ENCODE data around the gene TTC39A.

DNA sequence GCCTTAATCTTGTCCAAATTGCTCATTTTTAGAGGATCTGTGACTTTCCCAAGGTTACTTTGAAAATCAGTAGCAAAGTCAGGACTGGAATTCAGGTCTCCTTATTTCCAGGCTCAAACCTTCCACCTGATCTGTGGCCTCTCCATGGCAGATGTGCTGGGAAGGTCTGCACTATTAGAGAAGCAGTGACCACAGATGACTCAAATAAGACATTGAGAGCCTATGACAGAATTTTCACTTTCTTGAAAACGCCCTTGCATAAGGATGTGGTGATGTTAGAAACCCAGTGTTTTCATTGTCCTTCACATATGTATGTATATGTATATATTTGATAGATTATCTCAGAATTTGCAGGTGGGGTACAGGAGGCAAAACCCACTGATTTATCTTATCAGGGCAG lies 45.3 kb downstream of the TTC39A start:
- TF ChIP-seq, protein P1, sequence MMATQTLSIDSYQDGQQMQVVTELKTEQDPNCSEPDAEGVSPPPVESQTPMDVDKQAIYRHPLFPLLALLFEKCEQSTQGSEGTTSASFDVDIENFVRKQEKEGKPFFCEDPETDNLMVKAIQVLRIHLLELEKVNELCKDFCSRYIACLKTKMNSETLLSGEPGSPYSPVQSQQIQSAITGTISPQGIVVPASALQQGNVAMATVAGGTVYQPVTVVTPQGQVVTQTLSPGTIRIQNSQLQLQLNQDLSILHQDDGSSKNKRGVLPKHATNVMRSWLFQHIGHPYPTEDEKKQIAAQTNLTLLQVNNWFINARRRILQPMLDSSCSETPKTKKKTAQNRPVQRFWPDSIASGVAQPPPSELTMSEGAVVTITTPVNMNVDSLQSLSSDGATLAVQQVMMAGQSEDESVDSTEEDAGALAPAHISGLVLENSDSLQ (IDR thresholded peaks at IDR 0.05): no peak
- TF ChIP-seq SUZ12 (IDR thresholded peaks at IDR 0.05) (no peak), FOXA1 (IDR thresholded peaks at IDR 0.05) (no peak), ELF4 (IDR thresholded peaks at IDR 0.05) (no peak), BHLHE40 (IDR thresholded peaks at IDR 0.05; ENCODE audit: borderline replicate concordance) (no peak), SP1 (IDR thresholded peaks at IDR 0.05) (no peak), ZNF384 (IDR thresholded peaks at IDR 0.05) (no peak)

All from HEK293T (cell line).